ENCODE measurements around the gene MAP2. TPM values are rescaled to one million over a fixed set of nuclear protein-coding genes. Genes with fewer than 3 reads are reported as not detected.

MAP2 gene
- total and polyA plus RNA-seq, 8 donors: 2.1 to 24.6 (median 11.8) TPM

- H3K27me3 ChIP-seq: no peaks in the 10 kb centered on the region
- H3K27ac ChIP-seq: no peak overlapping the region
- H3K9me3 ChIP-seq: no peaks in the 10 kb centered on the region
- no peaks in the 10 kb centered on the region for H3K36me3 ChIP-seq
- no peak overlapping the region for H3K4me3 ChIP-seq
- TF ChIP-seq POLR2AphosphoS5 (IDR thresholded peaks at IDR 0.05) (no peak), POLR2A (IDR thresholded peaks at IDR 0.05) (no peak), EP300 (IDR thresholded peaks at IDR 0.05) (no peak)
- TF ChIP-seq, protein P1, sequence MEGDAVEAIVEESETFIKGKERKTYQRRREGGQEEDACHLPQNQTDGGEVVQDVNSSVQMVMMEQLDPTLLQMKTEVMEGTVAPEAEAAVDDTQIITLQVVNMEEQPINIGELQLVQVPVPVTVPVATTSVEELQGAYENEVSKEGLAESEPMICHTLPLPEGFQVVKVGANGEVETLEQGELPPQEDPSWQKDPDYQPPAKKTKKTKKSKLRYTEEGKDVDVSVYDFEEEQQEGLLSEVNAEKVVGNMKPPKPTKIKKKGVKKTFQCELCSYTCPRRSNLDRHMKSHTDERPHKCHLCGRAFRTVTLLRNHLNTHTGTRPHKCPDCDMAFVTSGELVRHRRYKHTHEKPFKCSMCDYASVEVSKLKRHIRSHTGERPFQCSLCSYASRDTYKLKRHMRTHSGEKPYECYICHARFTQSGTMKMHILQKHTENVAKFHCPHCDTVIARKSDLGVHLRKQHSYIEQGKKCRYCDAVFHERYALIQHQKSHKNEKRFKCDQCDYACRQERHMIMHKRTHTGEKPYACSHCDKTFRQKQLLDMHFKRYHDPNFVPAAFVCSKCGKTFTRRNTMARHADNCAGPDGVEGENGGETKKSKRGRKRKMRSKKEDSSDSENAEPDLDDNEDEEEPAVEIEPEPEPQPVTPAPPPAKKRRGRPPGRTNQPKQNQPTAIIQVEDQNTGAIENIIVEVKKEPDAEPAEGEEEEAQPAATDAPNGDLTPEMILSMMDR (IDR thresholded peaks at IDR 0.05): no peak
- no peaks in the 10 kb centered on the region for H3K4me1 ChIP-seq
- DNase-seq: no peak
- intact Hi-C loops (cut with DNase I; ENCODE audit: low total_unique reads): no loop called here
Measured at GRCh38 chr2:209762563-209762962, 338.7 kb downstream of the MAP2 start.

DNA sequence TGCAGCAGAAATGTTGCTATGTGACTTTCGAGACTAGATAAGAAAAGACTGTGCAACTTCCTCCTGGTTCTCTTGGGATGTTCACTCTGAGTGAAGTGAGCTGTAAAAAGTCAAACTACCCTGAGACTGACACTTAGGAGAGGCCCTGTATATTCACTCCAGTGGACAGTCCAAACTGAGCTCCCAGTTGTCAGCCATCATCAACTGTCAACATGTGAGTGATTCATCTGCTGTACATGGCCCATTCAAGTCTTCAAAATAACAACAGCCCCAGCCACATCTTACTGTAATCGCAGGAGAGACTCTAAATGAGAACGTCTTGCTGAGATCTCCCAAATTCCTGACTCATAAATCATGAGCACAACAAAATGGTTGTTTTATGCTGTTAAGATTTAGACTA, 339.3 kb downstream of the MAP2 start:
- intact Hi-C loops (cut with DNase I; ENCODE audit: low total_unique reads): no loop called here
- no peak overlapping the region for H3K4me3 ChIP-seq
- H3K4me1 ChIP-seq: no peaks in the 10 kb centered on the region
- H3K27me3 ChIP-seq: no peaks in the 10 kb centered on the region
- no peaks in the 10 kb centered on the region for H3K36me3 ChIP-seq
- DNase-seq: no peak
- H3K9me3 ChIP-seq: no peaks in the 10 kb centered on the region
- TF ChIP-seq POLR2AphosphoS5 (IDR thresholded peaks at IDR 0.05) (no peak), EP300 (IDR thresholded peaks at IDR 0.05) (no peak), POLR2A (IDR thresholded peaks at IDR 0.05) (no peak)
- TF ChIP-seq, protein P1 (IDR thresholded peaks at IDR 0.05): no peak
- H3K27ac ChIP-seq: no peak overlapping the region
- 59 to 76% (median 68%) methylated on average over 3 of the region's 3 CpGs for WGBS, 5 donors

GRCh38 chr2:209766613-209767012, 342.8 kb downstream of the MAP2 start:
- DNase-seq: no peak
- 81 to 93% (median 89%) methylated on average over 1 of the region's 1 CpG for WGBS, 5 donors
- Histone ChIP-seq H3K27me3 (peaks cover 0 to 19% (median 6%) of the 10 kb centered on the region in 3 donors), H3K36me3 (no peaks in the 10 kb centered on the region), H3K9me3 (no peaks in the 10 kb centered on the region), H3K4me3 (no peak overlapping the region), H3K4me1 (peaks cover 0 to 7% (median 4%) of the 10 kb centered on the region in 4 donors), H3K27ac (no peak overlapping the region)
- intact Hi-C loops (cut with DNase I; ENCODE audit: low total_unique reads): no loop called here
- TF ChIP-seq POLR2AphosphoS5 (IDR thresholded peaks at IDR 0.05): no peak
- TF ChIP-seq POLR2A (IDR thresholded peaks at IDR 0.05): no peak
- TF ChIP-seq EP300 (IDR thresholded peaks at IDR 0.05): no peak
- TF ChIP-seq, protein P1 (IDR thresholded peaks at IDR 0.05): no peak

DNA sequence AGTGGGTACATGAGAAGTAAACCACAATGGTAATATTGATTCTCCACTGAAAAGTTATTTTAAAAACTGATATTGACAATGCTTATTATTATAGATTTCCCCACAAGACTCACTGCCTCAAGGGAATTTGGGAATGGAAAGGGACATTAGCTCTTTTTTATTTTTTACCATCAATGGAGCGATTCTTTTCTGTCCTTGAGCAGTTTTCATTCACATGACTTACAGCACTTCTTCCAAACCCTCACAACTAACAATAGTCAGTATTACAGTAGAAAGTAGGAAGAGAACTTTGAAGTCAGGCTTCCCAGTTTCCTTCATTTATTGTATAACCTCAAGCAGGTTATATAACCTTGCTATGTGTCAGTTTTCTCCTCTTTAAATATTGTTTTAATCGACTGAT, 343.5 kb downstream of the MAP2 start:
- H3K4me3 ChIP-seq: no peak overlapping the region
- intact Hi-C loops (cut with DNase I; ENCODE audit: low total_unique reads): no loop called here
- 53 to 62% (median 57%) methylated on average over 2 of the region's 2 CpGs for WGBS, 5 donors
- TF ChIP-seq EP300 (IDR thresholded peaks at IDR 0.05): no peak
- TF ChIP-seq POLR2A (IDR thresholded peaks at IDR 0.05): no peak
- no peak for TF ChIP-seq POLR2AphosphoS5 (IDR thresholded peaks at IDR 0.05)
- TF ChIP-seq, protein P1 (IDR thresholded peaks at IDR 0.05): no peak
- no peaks in the 10 kb centered on the region for H3K9me3 ChIP-seq
- DNase-seq: no peak
- peaks cover 0 to 26% (median 13%) of the 10 kb centered on the region in 3 donors for H3K27me3 ChIP-seq
- H3K4me1 ChIP-seq: peaks cover 0 to 11% (median 9%) of the 10 kb centered on the region in 4 donors
- no peak overlapping the region for H3K27ac ChIP-seq
- no peaks in the 10 kb centered on the region for H3K36me3 ChIP-seq
